Measurements from ENCODE around the gene HPCAL1. TPM values are rescaled to one million over a fixed set of nuclear protein-coding genes. Genes with fewer than 3 reads are reported as not detected.

Gene HPCAL1
- total RNA-seq, 3 donors from 2014 or later (not counting 1 experiment from before 2014, with no cell fraction given): 31.1 to 45.2 (median 39.8) TPM

- H3K4me3 Mint-ChIP-seq: no peak overlapping the region
- H3K27me3 Mint-ChIP-seq (ENCODE audit: low read depth in 2 of 2): no peaks in the 10 kb centered on the region
- Histone ChIP-seq H3K4me1 (ENCODE audit: control insufficient read depth, insufficient read depth, low read length) (no peaks in the 10 kb centered on the region), H3K27ac (ENCODE audit: low read length) (no peak overlapping the region), H3K9me3 (ENCODE audit: control insufficient read depth, insufficient read depth, low read length) (no peaks in the 10 kb centered on the region), H3K4me3 (ENCODE audit: low read length) (no peak overlapping the region), H3K36me3 (ENCODE audit: control insufficient read depth, insufficient read depth, low read length) (peaks cover 53% of the 10 kb centered on the region), H3K27me3 (ENCODE audit: control insufficient read depth, insufficient read depth, low read length) (no peaks in the 10 kb centered on the region)
- WGBS (ENCODE audit: insufficient coverage): 79% methylated on average over 6 of the region's 6 CpGs
- no peak for DNase-seq
- no peak for TF ChIP-seq CTCF (IDR thresholded peaks at IDR 0.05)
- H3K27ac Mint-ChIP-seq: no peak overlapping the region
- no peak for ATAC-seq
- no peaks in the 10 kb centered on the region for H3K36me3 Mint-ChIP-seq
- intact Hi-C loops (cut with micrococcal nuclease): no loop called here
- no peaks in the 10 kb centered on the region for H3K4me1 Mint-ChIP-seq
- no peaks in the 10 kb centered on the region for H3K9me3 Mint-ChIP-seq
These were observed 120.7 kb downstream of the HPCAL1 start for GRCh38 chr2:10423400-10423774.

- no peaks in the 10 kb centered on the region for H3K9me3 ChIP-seq (ENCODE audit: control insufficient read depth, insufficient read depth, low read length)
- 93% methylated on average over 11 of the region's 11 CpGs for WGBS (ENCODE audit: insufficient coverage)
- DNase-seq: no peak
- H3K4me3 Mint-ChIP-seq: no peak overlapping the region
- no peaks in the 10 kb centered on the region for H3K4me1 Mint-ChIP-seq
- H3K9me3 Mint-ChIP-seq: no peaks in the 10 kb centered on the region
- intact Hi-C loops (cut with micrococcal nuclease): no loop called here
- no peaks in the 10 kb centered on the region for H3K36me3 Mint-ChIP-seq
- H3K36me3 ChIP-seq (ENCODE audit: control insufficient read depth, insufficient read depth, low read length): peaks cover 53% of the 10 kb centered on the region
- no peak overlapping the region for H3K27ac Mint-ChIP-seq
- no peaks in the 10 kb centered on the region for H3K27me3 Mint-ChIP-seq (ENCODE audit: low read depth in 2 of 2)
- no peak for TF ChIP-seq CTCF (IDR thresholded peaks at IDR 0.05)
- H3K4me3 ChIP-seq (ENCODE audit: low read length): no peak overlapping the region
- no peak for ATAC-seq
- H3K4me1 ChIP-seq (ENCODE audit: control insufficient read depth, insufficient read depth, low read length): no peaks in the 10 kb centered on the region
- no peaks in the 10 kb centered on the region for H3K27me3 ChIP-seq (ENCODE audit: control insufficient read depth, insufficient read depth, low read length)
- H3K27ac ChIP-seq (ENCODE audit: low read length): no peak overlapping the region
These were observed 121.3 kb downstream of the HPCAL1 start for GRCh38 chr2:10424051-10424450.

GRCh38 chr2:10424916-10425505, 122.3 kb downstream of the HPCAL1 start:
- ATAC-seq (peak in 1 of 3 donors; percentile 27), DNase-seq (no peak)
- Mint-ChIP-seq H3K9me3 (no peaks in the 10 kb centered on the region), H3K4me1 (no peaks in the 10 kb centered on the region), H3K27me3 (ENCODE audit: low read depth in 2 of 2) (no peaks in the 10 kb centered on the region), H3K36me3 (no peaks in the 10 kb centered on the region), H3K27ac (no peak overlapping the region), H3K4me3 (no peak overlapping the region)
- Histone ChIP-seq H3K27me3 (ENCODE audit: control insufficient read depth, insufficient read depth, low read length) (no peaks in the 10 kb centered on the region), H3K27ac (ENCODE audit: low read length) (no peak overlapping the region), H3K4me1 (ENCODE audit: control insufficient read depth, insufficient read depth, low read length) (no peaks in the 10 kb centered on the region), H3K36me3 (ENCODE audit: control insufficient read depth, insufficient read depth, low read length) (peaks cover 47% of the 10 kb centered on the region), H3K9me3 (ENCODE audit: control insufficient read depth, insufficient read depth, low read length) (no peaks in the 10 kb centered on the region), H3K4me3 (ENCODE audit: low read length) (no peak overlapping the region)
- intact Hi-C loops (cut with micrococcal nuclease): no loop called here
- no peak for TF ChIP-seq CTCF (IDR thresholded peaks at IDR 0.05)
- WGBS (ENCODE audit: insufficient coverage): 83% methylated on average over 8 of the region's 8 CpGs

GRCh38 chr2:10425699-10426098, 123.0 kb downstream of the HPCAL1 start:
- intact Hi-C loops (cut with micrococcal nuclease): no loop called here
- no peak overlapping the region for H3K27ac Mint-ChIP-seq
- no peaks in the 10 kb centered on the region for H3K4me1 Mint-ChIP-seq
- no peaks in the 10 kb centered on the region for H3K27me3 ChIP-seq (ENCODE audit: control insufficient read depth, insufficient read depth, low read length)
- H3K4me3 ChIP-seq (ENCODE audit: low read length): no peak overlapping the region
- no peaks in the 10 kb centered on the region for H3K9me3 Mint-ChIP-seq
- no peak overlapping the region for H3K4me3 Mint-ChIP-seq
- H3K36me3 Mint-ChIP-seq: no peaks in the 10 kb centered on the region
- no peak for DNase-seq
- no peaks in the 10 kb centered on the region for H3K4me1 ChIP-seq (ENCODE audit: control insufficient read depth, insufficient read depth, low read length)
- no peaks in the 10 kb centered on the region for H3K27me3 Mint-ChIP-seq (ENCODE audit: low read depth in 2 of 2)
- no peak for TF ChIP-seq CTCF (IDR thresholded peaks at IDR 0.05)
- ATAC-seq: no peak
- H3K27ac ChIP-seq (ENCODE audit: low read length): no peak overlapping the region
- peaks cover 41% of the 10 kb centered on the region for H3K36me3 ChIP-seq (ENCODE audit: control insufficient read depth, insufficient read depth, low read length)
- 64% methylated on average over 9 of the region's 10 CpGs for WGBS (ENCODE audit: insufficient coverage)
- no peaks in the 10 kb centered on the region for H3K9me3 ChIP-seq (ENCODE audit: control insufficient read depth, insufficient read depth, low read length)
